ENCODE measurements around the gene VKORC1.
A peak's percentile ranks its signal among the peaks of the same experiment; 100 is the strongest.
"Not testable (repeated sequence)": the region's sequence is repeated elsewhere in the genome, so short reads cannot be mapped to it uniquely, and the experiment has no call there.

Gene VKORC1

DNA sequence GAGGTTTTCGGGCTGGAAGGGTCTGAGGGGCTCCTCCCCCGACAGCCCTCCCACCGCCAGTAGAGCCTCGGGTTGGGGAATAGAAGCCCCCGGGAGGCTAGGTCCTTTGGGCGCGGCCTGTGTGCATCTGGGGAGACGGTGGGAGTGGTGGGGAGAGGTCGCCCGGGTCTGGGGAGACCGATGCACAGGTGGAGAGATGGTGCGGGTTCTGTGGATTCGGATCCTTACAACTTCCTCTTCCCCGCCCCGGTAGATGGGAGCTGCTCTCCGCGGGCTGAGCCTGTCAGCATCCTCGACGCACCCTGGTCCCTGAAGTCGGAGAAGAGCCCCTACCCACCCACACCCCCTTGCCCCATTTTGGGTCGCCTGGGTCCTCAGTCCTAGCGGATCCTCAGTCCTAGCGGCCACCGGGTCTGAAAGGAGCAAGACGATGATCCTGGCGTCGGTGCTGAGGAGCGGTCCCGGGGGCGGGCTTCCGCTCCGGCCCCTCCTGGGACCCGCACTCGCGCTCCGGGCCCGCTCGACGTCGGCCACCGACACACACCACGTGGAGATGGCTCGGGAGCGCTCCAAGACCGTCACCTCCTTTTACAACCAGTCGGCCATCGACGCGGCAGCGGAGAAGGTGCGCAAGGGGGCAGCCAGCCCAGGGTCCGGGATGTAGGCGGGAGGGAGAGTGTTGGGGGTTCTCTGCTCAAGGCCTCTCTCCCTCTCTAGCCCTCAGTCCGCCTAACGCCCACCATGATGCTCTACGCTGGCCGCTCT, 14.4 kb upstream of the VKORC1 start:
- TF ChIP-seq, protein P1, sequence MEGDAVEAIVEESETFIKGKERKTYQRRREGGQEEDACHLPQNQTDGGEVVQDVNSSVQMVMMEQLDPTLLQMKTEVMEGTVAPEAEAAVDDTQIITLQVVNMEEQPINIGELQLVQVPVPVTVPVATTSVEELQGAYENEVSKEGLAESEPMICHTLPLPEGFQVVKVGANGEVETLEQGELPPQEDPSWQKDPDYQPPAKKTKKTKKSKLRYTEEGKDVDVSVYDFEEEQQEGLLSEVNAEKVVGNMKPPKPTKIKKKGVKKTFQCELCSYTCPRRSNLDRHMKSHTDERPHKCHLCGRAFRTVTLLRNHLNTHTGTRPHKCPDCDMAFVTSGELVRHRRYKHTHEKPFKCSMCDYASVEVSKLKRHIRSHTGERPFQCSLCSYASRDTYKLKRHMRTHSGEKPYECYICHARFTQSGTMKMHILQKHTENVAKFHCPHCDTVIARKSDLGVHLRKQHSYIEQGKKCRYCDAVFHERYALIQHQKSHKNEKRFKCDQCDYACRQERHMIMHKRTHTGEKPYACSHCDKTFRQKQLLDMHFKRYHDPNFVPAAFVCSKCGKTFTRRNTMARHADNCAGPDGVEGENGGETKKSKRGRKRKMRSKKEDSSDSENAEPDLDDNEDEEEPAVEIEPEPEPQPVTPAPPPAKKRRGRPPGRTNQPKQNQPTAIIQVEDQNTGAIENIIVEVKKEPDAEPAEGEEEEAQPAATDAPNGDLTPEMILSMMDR (IDR thresholded peaks at IDR 0.05; ENCODE audit: low read depth, low read length) = no peak
- Histone ChIP-seq H3K27me3 (no peaks in the 10 kb centered on the region), H3K9me3 (no peaks in the 10 kb centered on the region), H3K4me3 (ENCODE audit: low read depth, low read length) (peak overlapping the region; percentile 90), H3K36me3 (peaks cover 34% of the 10 kb centered on the region), H3K4me1 (no peaks in the 10 kb centered on the region; the same call in 1 of the 2 replicates)
- no peak for DNase-seq

DNA sequence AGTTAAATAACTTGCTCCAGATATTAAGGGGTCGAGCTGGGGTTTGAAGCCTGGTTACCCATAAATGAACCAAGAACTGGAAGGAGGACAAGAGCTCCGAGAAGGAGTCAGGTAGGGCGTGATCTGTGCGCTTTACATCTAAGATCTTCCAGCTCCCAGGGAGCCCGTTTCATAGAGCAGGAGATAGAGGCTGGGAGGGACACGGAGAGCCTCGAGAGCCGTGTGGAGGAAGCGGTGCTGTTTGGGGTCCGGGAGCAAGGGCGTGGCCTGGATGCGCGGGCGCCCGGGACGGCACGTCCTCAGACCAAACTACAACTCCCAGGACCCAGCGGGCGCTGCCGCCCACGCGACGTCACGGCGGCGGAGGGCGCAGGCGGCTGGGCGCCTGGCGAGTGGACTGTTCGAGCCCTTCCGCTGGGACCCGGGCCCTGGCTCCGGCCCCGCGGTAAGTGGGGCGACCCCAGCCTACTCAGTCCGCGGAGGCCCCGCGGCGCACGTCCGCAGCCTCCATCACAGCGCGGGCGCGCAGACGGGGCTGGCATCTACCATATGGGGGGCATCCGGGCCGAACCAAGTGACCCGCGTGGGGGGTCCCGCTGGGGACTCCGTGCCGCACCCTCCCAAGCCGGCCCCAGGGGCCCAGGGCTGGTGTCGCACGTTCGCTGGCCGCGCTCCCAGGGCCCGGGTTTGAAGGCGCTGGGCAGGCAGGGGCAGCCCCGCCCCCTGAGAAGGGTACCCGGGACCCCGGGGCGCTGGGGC, 13.6 kb upstream of the VKORC1 start, which contains the start of gene BCKDK:
BCKDK (plus strand) TSS at position 352 of the 759 bp plus-strand sequence. CDS start 838 bp downstream, outside the sequence.
- Histone ChIP-seq H3K9me3 (no peaks in the 10 kb centered on the region), H3K27me3 (no peaks in the 10 kb centered on the region), H3K36me3 (peaks cover 34% of the 10 kb centered on the region), H3K4me3 (ENCODE audit: low read depth, low read length) (peak within 1 kb of the TSS; percentile 90), H3K4me1 (no peaks in the 10 kb centered on the region; the same call in 1 of the 2 replicates)
- DNase-seq = peak; percentile 83
- TF ChIP-seq, protein P1 (IDR thresholded peaks at IDR 0.05; ENCODE audit: low read depth, low read length) = no peak

DNA sequence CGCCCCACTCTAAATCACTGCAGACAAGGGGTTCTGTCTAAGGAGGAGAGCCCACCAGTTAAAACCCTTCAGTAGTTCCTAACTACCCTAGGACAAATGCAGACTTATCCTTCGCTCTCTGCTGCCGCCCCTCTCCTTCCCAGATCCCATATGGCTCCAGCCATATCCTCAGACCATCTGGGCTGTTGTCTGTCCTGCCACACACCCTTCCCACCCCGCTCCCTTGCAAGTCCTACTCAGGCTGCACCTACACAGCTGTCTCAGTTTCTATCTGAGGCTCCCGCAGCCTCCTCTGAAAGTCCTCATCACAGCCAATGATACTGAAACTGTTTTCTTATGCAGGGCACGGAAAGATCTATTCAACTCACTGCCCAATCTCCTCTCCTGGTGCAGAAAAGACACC, 12.9 kb upstream of the VKORC1 start:
- Histone ChIP-seq H3K27me3 (no peaks in the 10 kb centered on the region), H3K4me3 (ENCODE audit: low read depth, low read length) (peak overlapping the region; percentile 90), H3K4me1 (no peaks in the 10 kb centered on the region; the same call in 1 of the 2 replicates), H3K9me3 (no peaks in the 10 kb centered on the region), H3K36me3 (peaks cover 34% of the 10 kb centered on the region)
- no peak for DNase-seq
- TF ChIP-seq, protein P1 (IDR thresholded peaks at IDR 0.05; ENCODE audit: low read depth, low read length) = no peak

DNA sequence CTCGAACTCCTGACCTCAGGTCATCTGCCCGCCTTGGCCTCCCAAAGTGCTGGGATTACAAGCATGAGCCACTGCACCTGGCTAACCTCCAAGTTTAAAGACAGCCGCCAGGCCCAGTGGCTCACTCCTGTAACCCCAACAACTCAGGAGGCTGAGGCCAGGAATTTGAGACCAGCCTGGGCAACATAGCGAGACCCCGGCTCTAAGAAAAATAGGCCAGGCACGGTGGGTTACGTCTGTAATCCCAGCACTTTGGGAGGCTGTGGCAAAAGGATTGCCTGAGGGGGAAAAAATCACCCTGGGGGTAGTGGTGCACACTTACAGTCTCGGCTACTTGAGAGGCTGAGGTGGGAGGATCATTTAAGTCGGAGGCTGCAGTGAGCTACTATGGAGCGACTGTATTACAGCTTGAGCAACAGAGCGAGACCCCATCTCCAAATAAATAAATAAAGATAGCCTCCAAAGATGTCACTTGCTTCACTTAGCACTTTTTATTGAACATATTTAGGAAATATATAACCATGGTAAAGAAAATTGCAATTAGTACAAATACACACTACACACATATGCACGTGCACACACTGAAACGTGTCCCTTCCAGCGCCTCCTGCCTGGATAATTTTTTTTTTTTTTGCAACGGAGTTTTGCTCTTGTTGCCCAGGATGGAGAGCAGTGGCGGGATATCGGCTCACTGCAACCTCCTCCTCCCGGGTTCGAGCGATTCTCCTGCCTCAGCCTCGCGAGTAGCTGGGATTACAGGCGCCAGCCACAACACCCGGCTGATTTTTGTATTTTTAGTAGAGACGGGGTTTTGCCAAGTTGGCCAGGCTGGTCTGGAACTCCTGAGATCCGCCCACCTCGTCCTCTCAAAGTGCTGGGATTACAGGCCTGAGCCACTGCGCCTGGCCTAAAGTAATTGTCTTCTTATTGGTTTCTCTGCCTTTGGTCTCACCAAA, 12.2 kb upstream of the VKORC1 start:
- no peak overlapping the region for H3K4me3 ChIP-seq (ENCODE audit: low read depth, low read length)
- no peaks in the 10 kb centered on the region for H3K27me3 ChIP-seq

DNA sequence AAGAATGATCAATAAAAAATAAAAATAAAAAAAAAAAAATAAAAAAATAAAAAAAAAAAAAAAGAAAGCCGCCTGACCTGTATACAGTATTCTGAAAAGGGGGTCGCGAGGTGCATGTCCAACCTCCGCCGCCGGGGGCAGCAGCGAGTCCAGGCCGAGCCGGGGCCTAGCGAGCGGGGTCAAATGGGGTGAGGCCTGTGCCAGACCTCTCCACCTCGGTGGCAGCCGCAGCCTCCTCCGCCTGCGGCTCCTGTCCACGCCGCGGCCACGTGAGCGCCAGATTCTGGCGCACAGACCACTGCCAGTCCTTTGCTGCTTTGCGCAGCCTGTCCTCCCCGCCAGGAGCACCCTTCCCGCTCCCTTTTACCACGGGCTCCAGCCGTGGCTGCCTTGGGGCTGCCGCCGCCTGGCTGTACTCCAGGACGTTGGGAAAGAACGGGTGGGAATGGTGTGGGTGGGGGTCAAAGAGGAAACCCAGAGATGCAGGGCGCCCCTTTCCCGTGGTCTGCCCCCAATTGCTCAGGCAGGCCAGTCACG, 11.1 kb upstream of the VKORC1 start:
- TF ChIP-seq, protein P1 (IDR thresholded peaks at IDR 0.05; ENCODE audit: low read depth, low read length) = peak; percentile 78
- no peaks in the 10 kb centered on the region; the same call in 1 of the 2 replicates for H3K4me1 ChIP-seq
- peak; percentile 93 for DNase-seq
- H3K9me3 ChIP-seq = no peaks in the 10 kb centered on the region
- peaks cover 17% of the 10 kb centered on the region for H3K36me3 ChIP-seq
- no peak overlapping the region for H3K4me3 ChIP-seq (ENCODE audit: low read depth, low read length)
- no peaks in the 10 kb centered on the region for H3K27me3 ChIP-seq

More for the DNA sequence above, 12.2 kb upstream of the VKORC1 start:
- DNase-seq = no peak
- peaks cover 27% of the 10 kb centered on the region for H3K36me3 ChIP-seq
- TF ChIP-seq, protein P1 (IDR thresholded peaks at IDR 0.05; ENCODE audit: low read depth, low read length) = no peak
- H3K4me1 ChIP-seq = no peaks in the 10 kb centered on the region; the same call in 1 of the 2 replicates
- H3K9me3 ChIP-seq = no peaks in the 10 kb centered on the region

DNA sequence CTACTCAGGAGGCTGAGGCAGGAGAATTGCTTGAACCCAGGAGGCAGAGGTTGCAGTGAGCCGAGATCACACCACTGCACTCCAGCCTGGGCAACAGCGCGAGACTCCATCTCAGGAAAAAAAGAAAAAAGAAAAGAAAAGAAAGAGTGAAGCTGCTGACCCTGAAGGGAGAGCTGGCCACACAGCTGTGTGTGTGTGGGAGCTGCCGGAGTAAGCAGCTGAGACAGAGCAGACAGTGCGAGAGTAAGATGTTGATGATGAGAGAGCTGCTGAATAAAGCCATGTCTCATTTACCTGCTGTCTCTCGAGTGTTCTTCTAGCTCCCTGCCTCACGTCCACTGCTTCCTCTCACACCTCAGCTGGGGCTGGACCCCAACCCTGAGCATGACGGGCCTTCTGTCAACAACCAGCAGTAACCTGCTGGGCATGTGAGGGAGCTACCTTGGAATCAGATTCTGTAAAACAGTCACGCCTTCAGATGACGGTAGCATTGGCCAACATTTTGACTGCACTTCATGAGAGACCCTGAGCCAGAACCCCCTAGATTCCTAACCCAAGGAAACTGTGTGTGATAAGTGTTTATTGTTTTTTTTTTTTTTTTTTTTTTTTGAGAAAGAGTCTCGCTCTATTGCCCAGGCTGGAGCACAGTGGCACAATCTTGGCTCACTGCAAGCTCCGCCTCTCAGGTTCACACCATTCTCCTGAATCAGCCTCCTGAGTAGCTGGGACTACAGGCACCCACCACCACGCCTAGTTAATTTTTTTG, 6.5 kb upstream of the VKORC1 start:
- not testable (repeated sequence) for H3K27me3 ChIP-seq; H3K4me1 ChIP-seq; DNase-seq; H3K4me3 ChIP-seq (ENCODE audit: low read depth, low read length); H3K36me3 ChIP-seq; H3K9me3 ChIP-seq
